CD14-positive monocyte (primary cell): ENCODE data around the gene DOCK4. TPM values are rescaled to one million over a fixed set of nuclear protein-coding genes. Genes with fewer than 3 reads are reported as not detected.

Experiments
- DNase-seq, 3 donors: peaks; one replicate each; pipeline ENCODE4 v3.0.0-alpha.2; 2011 to 2022
- H2AFZ ChIP-seq: 2 replicates; pipeline ENCODE4 v1.6.0; 2012; ENCODE audit warnings: mild to moderate bottlenecking, low read depth, low read length, inconsistent platforms; ENCODE audit not compliant: insufficient read depth, poor library complexity, severe bottlenecking
- H3K27ac ChIP-seq, 2 donors: 1 replicate in 1 of 2; 2 replicates in 1 of 2; pipeline ENCODE4 v1.5.1; 2012 to 2013; ENCODE audit warnings: low read length in 2 of 2, control low read depth in 1 of 2, inconsistent platforms in 1 of 2, low read depth in 1 of 2, mild to moderate bottlenecking in 1 of 2
- H3K27me3 ChIP-seq, 2 donors: one replicate each; pipeline versions ENCODE4 v1.6.0 to v1.6.1; 2011 to 2013; ENCODE audit warnings: low read length in 2 of 2; ENCODE audit not compliant: control insufficient read depth in 2 of 2, insufficient read depth in 2 of 2
- H3K36me3 ChIP-seq, 2 donors: replicated peaks in 1 of 2; 1 replicate in 1 of 2; 2 replicates in 1 of 2; pipeline versions ENCODE4 v1.5.1 to v1.6.1; 2012 to 2013; ENCODE audit warnings: low read length in 2 of 2, control low read depth in 1 of 2, inconsistent platforms in 1 of 2, mild to moderate bottlenecking in 1 of 2; ENCODE audit not compliant: insufficient read depth in 2 of 2, control insufficient read depth in 1 of 2
- H3K4me1 ChIP-seq, 2 donors: 1 replicate in 1 of 2; 2 replicates in 1 of 2; pipeline versions ENCODE4 v1.5.1 to v1.6.1; 2012 to 2013; ENCODE audit warnings: low read length in 2 of 2, control low read depth in 1 of 2, inconsistent platforms in 1 of 2, mild to moderate bottlenecking in 1 of 2, moderate library complexity in 1 of 2; ENCODE audit not compliant: insufficient read depth in 2 of 2, control insufficient read depth in 1 of 2
- H3K4me2 ChIP-seq: replicated peaks from 2 replicates; pipeline ENCODE3; 2012; ENCODE audit warnings: low read length, moderate library complexity, mild to moderate bottlenecking; ENCODE audit not compliant: poor library complexity, severe bottlenecking; ENCODE audit errors: extremely low read depth
- H3K4me3 ChIP-seq, 3 experiments: fragments of 200-600 bp in 1 of 3; sonication (generic) in 1 of 3; replicated peaks in 1 of 3; 1 replicate in 2 of 3; 2 replicates in 1 of 3; pipeline ENCODE4 v1.5.1; 2011 to 2013; ENCODE audit warnings: low read length in 3 of 3, mild to moderate bottlenecking in 3 of 3, control low read depth in 2 of 3, low read depth in 2 of 3, inconsistent platforms in 1 of 3, moderate library complexity in 1 of 3
- H3K79me2 ChIP-seq: 2 replicates; pipeline ENCODE4 v1.6.0; 2012; ENCODE audit warnings: mild to moderate bottlenecking, control low read depth, inconsistent platforms, low read length, moderate library complexity; ENCODE audit not compliant: insufficient read depth
- H3K9ac ChIP-seq: 2 replicates; pipeline ENCODE4 v1.6.0; 2017; ENCODE audit warnings: low read length, mild to moderate bottlenecking; ENCODE audit not compliant: insufficient read depth, poor library complexity, severe bottlenecking
- H3K9me3 ChIP-seq, 2 donors: replicated peaks in 1 of 2; 1 replicate in 1 of 2; 2 replicates in 1 of 2; pipeline versions ENCODE4 v1.5.1 to v1.6.1; 2012 to 2013; ENCODE audit warnings: low read length in 2 of 2, control low read depth in 1 of 2; ENCODE audit not compliant: control insufficient read depth in 1 of 2, insufficient read depth in 1 of 2
- H4K20me1 ChIP-seq: 2 replicates; pipeline ENCODE4 v1.6.0; 2012; ENCODE audit warnings: mild to moderate bottlenecking, low read length, control low read depth, moderate library complexity; ENCODE audit not compliant: insufficient read depth
- H3K27ac Mint-ChIP-seq, 7 donors: one replicate each; pipeline ENCODE4 v1.8.0; 2020; ENCODE audit warnings: mild to moderate bottlenecking in 7 of 7, mixed read lengths in 7 of 7, moderate library complexity in 6 of 7, inconsistent platforms in 2 of 7
- H3K27me3 Mint-ChIP-seq, 3 donors: one replicate each; pipeline ENCODE4 v1.8.0; 2021 to 2022; ENCODE audit warnings: low read depth in 3 of 3, mild to moderate bottlenecking in 3 of 3, mixed read lengths in 3 of 3, moderate library complexity in 3 of 3, inconsistent platforms in 1 of 3
- H3K36me3 Mint-ChIP-seq, 2 donors: one replicate each; pipeline ENCODE4 v1.8.0; 2020; ENCODE audit warnings: mixed read lengths in 2 of 2, inconsistent platforms in 1 of 2, mild to moderate bottlenecking in 1 of 2
- H3K4me1 Mint-ChIP-seq: one replicate; pipeline ENCODE4 v1.8.0; 2020; ENCODE audit warnings: mild to moderate bottlenecking, mixed read lengths
- H3K4me3 Mint-ChIP-seq, 2 donors: one replicate each; pipeline ENCODE4 v1.8.0; 2020; ENCODE audit warnings: mild to moderate bottlenecking in 2 of 2, mixed read lengths in 2 of 2, moderate library complexity in 1 of 2
- H3K9me3 Mint-ChIP-seq, 7 donors: one replicate each; pipeline ENCODE4 v1.8.0; 2020 to 2022; ENCODE audit warnings: mixed read lengths in 7 of 7, mild to moderate bottlenecking in 6 of 7, moderate library complexity in 6 of 7, inconsistent platforms in 2 of 7
- WGBS: methylation state at CpG from one replicate; pipeline ENCODE4 v1.1.5; 2013; ENCODE audit warnings: missing lambda C conversion rate; ENCODE audit not compliant: insufficient coverage; 5-methylcytosine and 5-hydroxymethylcytosine counted together
- intact Hi-C, 2 donors: fragments of 100-400 bp; cut with micrococcal nuclease; formaldehyde crosslinking; loops; one replicate each; pipeline versions ENCODE4 v1.15.0 to v1.15.1; 2023
- polyA plus RNA-seq, 3 donors: library from polyadenylated mRNA; depleted of rRNA in 1 of 3; unstranded in 2 of 3; stranded (reverse) in 1 of 3; fragments of 300-500 nt in 2 of 3; fragments of >200 nt in 1 of 3; fragmentation: Illumina TruSeq in 2 of 3; gene quantifications; 1 replicate in 2 of 3; 2 replicates in 1 of 3; pipeline ENCODE4 v1.2.3, GENCODE V29; 2012 to 2021
- TF ChIP-seq, protein P1 (sequence below): fragments of 200-600 bp; IDR thresholded peaks from one replicate; pipeline ENCODE4 v1.8.0; 2022; ENCODE audit warnings: antibody characterized with exemption, mild to moderate bottlenecking

DOCK4 gene
- polyA plus RNA-seq, 3 donors, result 1.3 to 5.0 (median 2.7) TPM

DNA sequence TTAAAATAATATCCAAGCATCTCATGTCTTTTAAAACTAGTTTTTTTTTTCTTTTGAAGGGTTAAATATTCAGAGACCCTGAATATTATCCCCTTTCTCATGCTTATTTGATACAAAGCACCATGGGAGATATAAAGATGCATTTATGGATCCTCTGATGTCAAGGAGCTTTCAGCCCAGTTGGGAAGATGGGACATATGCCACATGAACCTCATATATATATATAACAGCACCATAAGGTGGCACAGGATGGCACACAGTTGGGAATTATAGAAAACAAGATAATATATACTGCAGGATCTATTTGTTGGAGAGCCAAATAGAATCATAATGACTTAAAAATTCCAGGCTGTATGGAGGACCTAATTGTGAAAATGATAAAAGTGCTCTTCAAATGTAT lies 458.5 kb downstream of the DOCK4 start:
- H3K4me2 ChIP-seq, result no peak overlapping the region
- no peak overlapping the region for H3K27ac ChIP-seq
- intact Hi-C loops, result loop anchor here in 1 of 2 donors (10.0 kb wide), 1 partner anchor 747 kb away; no protein-coding TSS in a partner anchor
- H3K27me3 ChIP-seq, result no peaks in the 10 kb centered on the region
- Mint-ChIP-seq H3K9me3 (no peaks in the 10 kb centered on the region), H3K4me3 (no peak overlapping the region), H3K27me3 (no peaks in the 10 kb centered on the region), H3K4me1 (peaks cover 3% of the 10 kb centered on the region), H3K27ac (no peak overlapping the region), H3K36me3 (no peaks in the 10 kb centered on the region)
- no peaks in the 10 kb centered on the region for H3K36me3 ChIP-seq
- H3K79me2 ChIP-seq, result no peaks in the 10 kb centered on the region
- H3K9me3 ChIP-seq, result no peaks in the 10 kb centered on the region
- no peak overlapping the region for H3K9ac ChIP-seq
- no peak for DNase-seq
- no peaks in the 10 kb centered on the region for H4K20me1 ChIP-seq
- TF ChIP-seq, protein P1, sequence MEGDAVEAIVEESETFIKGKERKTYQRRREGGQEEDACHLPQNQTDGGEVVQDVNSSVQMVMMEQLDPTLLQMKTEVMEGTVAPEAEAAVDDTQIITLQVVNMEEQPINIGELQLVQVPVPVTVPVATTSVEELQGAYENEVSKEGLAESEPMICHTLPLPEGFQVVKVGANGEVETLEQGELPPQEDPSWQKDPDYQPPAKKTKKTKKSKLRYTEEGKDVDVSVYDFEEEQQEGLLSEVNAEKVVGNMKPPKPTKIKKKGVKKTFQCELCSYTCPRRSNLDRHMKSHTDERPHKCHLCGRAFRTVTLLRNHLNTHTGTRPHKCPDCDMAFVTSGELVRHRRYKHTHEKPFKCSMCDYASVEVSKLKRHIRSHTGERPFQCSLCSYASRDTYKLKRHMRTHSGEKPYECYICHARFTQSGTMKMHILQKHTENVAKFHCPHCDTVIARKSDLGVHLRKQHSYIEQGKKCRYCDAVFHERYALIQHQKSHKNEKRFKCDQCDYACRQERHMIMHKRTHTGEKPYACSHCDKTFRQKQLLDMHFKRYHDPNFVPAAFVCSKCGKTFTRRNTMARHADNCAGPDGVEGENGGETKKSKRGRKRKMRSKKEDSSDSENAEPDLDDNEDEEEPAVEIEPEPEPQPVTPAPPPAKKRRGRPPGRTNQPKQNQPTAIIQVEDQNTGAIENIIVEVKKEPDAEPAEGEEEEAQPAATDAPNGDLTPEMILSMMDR, result no peak
- H3K4me1 ChIP-seq, result no peaks in the 10 kb centered on the region
- H3K4me3 ChIP-seq, result no peak overlapping the region
- no peak overlapping the region for H2AFZ ChIP-seq

DNA sequence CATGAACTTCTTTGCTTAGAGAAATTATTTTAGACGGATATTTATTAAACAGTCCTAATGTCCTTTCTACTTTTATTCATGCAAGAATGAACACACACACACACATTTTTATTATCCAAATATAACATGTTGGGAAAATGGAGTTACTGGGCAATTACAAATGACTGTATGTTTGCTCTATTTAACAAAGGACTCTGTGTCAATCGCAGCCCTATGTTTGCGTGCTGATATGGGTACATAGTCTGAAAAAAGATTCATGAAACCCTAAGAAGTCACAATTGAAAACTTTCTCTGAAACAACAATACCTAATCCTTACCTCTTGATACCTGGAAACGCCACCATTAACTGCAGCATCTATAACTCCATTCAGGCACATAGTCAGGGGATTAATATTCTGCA lies 459.2 kb downstream of the DOCK4 start:
- Histone ChIP-seq H3K9ac (no peak overlapping the region), H3K27ac (no peak overlapping the region), H3K9me3 (no peaks in the 10 kb centered on the region), H3K36me3 (no peaks in the 10 kb centered on the region), H2AFZ (no peak overlapping the region), H4K20me1 (no peaks in the 10 kb centered on the region), H3K4me3 (no peak overlapping the region), H3K27me3 (no peaks in the 10 kb centered on the region), H3K79me2 (no peaks in the 10 kb centered on the region), H3K4me2 (no peak overlapping the region), H3K4me1 (no peaks in the 10 kb centered on the region)
- no peaks in the 10 kb centered on the region for H3K9me3 Mint-ChIP-seq
- WGBS, result 88% methylated on average over 1 of the region's 4 CpGs
- H3K4me1 Mint-ChIP-seq, result peaks cover 3% of the 10 kb centered on the region
- no peak for DNase-seq
- intact Hi-C loops, result loop anchor here in 1 of 2 donors (10.0 kb wide), 1 partner anchor 748 kb away; no protein-coding TSS in a partner anchor
- no peaks in the 10 kb centered on the region for H3K36me3 Mint-ChIP-seq
- H3K27ac Mint-ChIP-seq, result no peak overlapping the region
- TF ChIP-seq, protein P1, result no peak
- H3K4me3 Mint-ChIP-seq, result no peak overlapping the region
- H3K27me3 Mint-ChIP-seq, result peaks cover 0 to 3% (median 0%) of the 10 kb centered on the region in 3 donors
